Vagina (tissue), 2 donors: ENCODE results near the gene ZNF775. TPM values are rescaled to one million over a fixed set of nuclear protein-coding genes. Genes with fewer than 3 reads are reported as not detected.

Experiments used
- DNase-seq, 2 donors: peaks; one replicate each; pipeline ENCODE4 v3.0.0-alpha.2; 2017; ENCODE audit errors: extremely low spot score in 2 of 2
- H3K27ac ChIP-seq: fragments of 200-600 bp; sonication (generic); one replicate; pipeline ENCODE4 v1.5.1; 2019
- H3K27me3 ChIP-seq: fragments of 200-600 bp; sonication (generic); one replicate; pipeline ENCODE4 v1.5.1; 2019
- H3K36me3 ChIP-seq, 2 donors: fragments of 200-600 bp; sonication (generic); one replicate each; pipeline ENCODE4 v1.5.1; 2017 to 2019
- H3K4me1 ChIP-seq: fragments of 200-600 bp; sonication (generic); one replicate; pipeline ENCODE4 v1.5.1; 2019
- H3K4me3 ChIP-seq, 2 donors: fragments of 200-600 bp; sonication (generic); 1 replicate in 1 of 2; 2 replicates in 1 of 2; pipeline ENCODE4 v1.5.1; 2016 to 2019
- H3K9me3 ChIP-seq: fragments of 200-600 bp; sonication (generic); one replicate; pipeline ENCODE4 v1.5.1; 2019
- POLR2A ChIP-seq, 2 donors: fragments of 450-650 bp; IDR thresholded peaks; one replicate each; pipeline ENCODE4 v1.6.1; 2017; ENCODE audit warnings: antibody characterized with exemption in 2 of 2, mild to moderate bottlenecking in 2 of 2, moderate library complexity in 2 of 2
- POLR2AphosphoS5 ChIP-seq, 2 donors: sonication (generic); formaldehyde crosslinking; IDR thresholded peaks; one replicate each; pipeline ENCODE4 v1.9.0; 2017; ENCODE audit warnings: antibody characterized with exemption in 2 of 2, mild to moderate bottlenecking in 2 of 2, low read depth in 1 of 2; ENCODE audit not compliant: insufficient read depth in 1 of 2
- intact Hi-C: fragments of 100-400 bp; cut with DNase I; formaldehyde crosslinking; loops from one replicate; pipeline ENCODE4 v1.15.1; 2023
- total RNA-seq: library from RNA; depleted of rRNA; stranded (reverse); fragments of >200 nt; gene quantifications from one replicate; pipeline ENCODE4 v1.2.3, GENCODE V29; 2016
- TF ChIP-seq, protein P1 (sequence below), 3 experiments: fragments of 450-650 bp in 2 of 3; fragments of 200-600 bp in 1 of 3; sonication (generic) in 1 of 3; IDR thresholded peaks; one replicate each; pipeline ENCODE4 v1.5.1; 2017 to 2019; ENCODE audit warnings: antibody characterized with exemption in 3 of 3, mild to moderate bottlenecking in 2 of 3, moderate library complexity in 2 of 3

Gene ZNF775
- total RNA-seq, 1 donor from 2014 or later, result 4.4 TPM

DNA sequence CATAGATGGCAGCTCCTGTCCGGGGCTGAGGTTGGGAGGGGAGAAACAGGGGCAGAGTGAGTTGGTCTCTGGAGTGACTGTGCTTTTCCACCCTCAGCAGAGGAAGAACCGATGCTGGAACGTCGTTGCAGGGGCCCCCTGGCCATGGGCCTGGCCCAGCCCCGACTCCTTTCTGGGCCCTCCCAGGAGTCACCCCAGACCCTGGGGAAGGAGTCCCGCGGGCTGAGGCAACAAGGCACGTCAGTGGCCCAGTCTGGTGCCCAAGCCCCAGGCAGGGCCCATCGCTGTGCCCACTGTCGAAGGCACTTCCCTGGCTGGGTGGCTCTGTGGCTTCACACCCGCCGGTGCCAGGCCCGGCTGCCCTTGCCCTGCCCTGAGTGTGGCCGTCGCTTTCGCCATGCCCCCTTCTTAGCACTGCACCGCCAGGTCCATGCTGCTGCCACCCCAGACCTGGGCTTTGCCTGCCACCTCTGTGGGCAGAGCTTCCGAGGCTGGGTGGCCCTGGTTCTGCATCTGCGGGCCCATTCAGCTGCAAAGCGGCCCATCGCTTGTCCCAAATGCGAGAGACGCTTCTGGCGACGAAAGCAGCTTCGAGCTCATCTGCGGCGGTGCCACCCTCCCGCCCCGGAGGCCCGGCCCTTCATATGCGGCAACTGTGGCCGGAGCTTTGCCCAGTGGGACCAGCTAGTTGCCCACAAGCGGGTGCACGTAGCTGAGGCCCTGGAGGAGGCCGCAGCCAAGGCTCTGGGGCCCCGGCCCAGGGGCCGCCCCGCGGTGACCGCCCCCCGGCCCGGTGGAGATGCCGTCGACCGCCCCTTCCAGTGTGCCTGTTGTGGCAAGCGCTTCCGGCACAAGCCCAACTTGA, 7.8 kb upstream of the ZNF775 start:
- Histone ChIP-seq H3K36me3 (peaks cover 0 to 22% of the 10 kb centered on the region in 2 donors), H3K27ac (no peak overlapping the region), H3K4me1 (peaks cover 54% of the 10 kb centered on the region), H3K27me3 (no peaks in the 10 kb centered on the region), H3K4me3 (no peak overlapping the region), H3K9me3 (no peaks in the 10 kb centered on the region)
- no peak for DNase-seq
- intact Hi-C loops, result no loop called here
- TF ChIP-seq POLR2AphosphoS5 (IDR thresholded peaks at IDR 0.05; ENCODE audit: insufficient read depth in 1 of 2, low read depth in 1 of 2) (no peak), POLR2A (IDR thresholded peaks at IDR 0.05) (no peak)
- TF ChIP-seq, protein P1, sequence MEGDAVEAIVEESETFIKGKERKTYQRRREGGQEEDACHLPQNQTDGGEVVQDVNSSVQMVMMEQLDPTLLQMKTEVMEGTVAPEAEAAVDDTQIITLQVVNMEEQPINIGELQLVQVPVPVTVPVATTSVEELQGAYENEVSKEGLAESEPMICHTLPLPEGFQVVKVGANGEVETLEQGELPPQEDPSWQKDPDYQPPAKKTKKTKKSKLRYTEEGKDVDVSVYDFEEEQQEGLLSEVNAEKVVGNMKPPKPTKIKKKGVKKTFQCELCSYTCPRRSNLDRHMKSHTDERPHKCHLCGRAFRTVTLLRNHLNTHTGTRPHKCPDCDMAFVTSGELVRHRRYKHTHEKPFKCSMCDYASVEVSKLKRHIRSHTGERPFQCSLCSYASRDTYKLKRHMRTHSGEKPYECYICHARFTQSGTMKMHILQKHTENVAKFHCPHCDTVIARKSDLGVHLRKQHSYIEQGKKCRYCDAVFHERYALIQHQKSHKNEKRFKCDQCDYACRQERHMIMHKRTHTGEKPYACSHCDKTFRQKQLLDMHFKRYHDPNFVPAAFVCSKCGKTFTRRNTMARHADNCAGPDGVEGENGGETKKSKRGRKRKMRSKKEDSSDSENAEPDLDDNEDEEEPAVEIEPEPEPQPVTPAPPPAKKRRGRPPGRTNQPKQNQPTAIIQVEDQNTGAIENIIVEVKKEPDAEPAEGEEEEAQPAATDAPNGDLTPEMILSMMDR (IDR thresholded peaks at IDR 0.05), result no peak

DNA sequence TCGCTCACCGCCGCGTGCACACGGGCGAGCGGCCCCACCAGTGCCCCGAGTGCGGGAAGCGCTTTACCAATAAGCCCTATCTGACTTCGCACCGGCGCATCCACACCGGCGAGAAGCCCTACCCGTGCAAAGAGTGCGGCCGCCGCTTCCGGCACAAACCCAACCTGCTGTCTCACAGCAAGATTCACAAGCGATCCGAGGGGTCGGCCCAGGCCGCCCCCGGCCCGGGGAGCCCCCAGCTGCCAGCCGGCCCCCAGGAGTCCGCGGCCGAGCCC, 7.2 kb upstream of the ZNF775 start:
- Histone ChIP-seq H3K4me3 (no peak overlapping the region), H3K27ac (no peak overlapping the region), H3K27me3 (no peaks in the 10 kb centered on the region), H3K36me3 (peaks cover 0 to 22% of the 10 kb centered on the region in 2 donors), H3K4me1 (peaks cover 54% of the 10 kb centered on the region), H3K9me3 (no peaks in the 10 kb centered on the region)
- TF ChIP-seq, protein P1 (IDR thresholded peaks at IDR 0.05), result no peak
- no peak for TF ChIP-seq POLR2AphosphoS5 (IDR thresholded peaks at IDR 0.05; ENCODE audit: insufficient read depth in 1 of 2, low read depth in 1 of 2)
- no peak for TF ChIP-seq POLR2A (IDR thresholded peaks at IDR 0.05)
- DNase-seq, result no peak
- intact Hi-C loops, result no loop called here

- TF ChIP-seq POLR2AphosphoS5 (IDR thresholded peaks at IDR 0.05; ENCODE audit: insufficient read depth in 1 of 2, low read depth in 1 of 2) (no peak), POLR2A (IDR thresholded peaks at IDR 0.05) (no peak)
- TF ChIP-seq, protein P1 (IDR thresholded peaks at IDR 0.05), result no peak
- H3K4me3 ChIP-seq, result no peak overlapping the region
- H3K27me3 ChIP-seq, result no peaks in the 10 kb centered on the region
- peaks cover 52% of the 10 kb centered on the region for H3K4me1 ChIP-seq
- DNase-seq, result no peak
- peaks cover 0 to 22% of the 10 kb centered on the region in 2 donors for H3K36me3 ChIP-seq
- H3K9me3 ChIP-seq, result no peaks in the 10 kb centered on the region
- H3K27ac ChIP-seq, result no peak overlapping the region
- intact Hi-C loops, result no loop called here
Observed at GRCh38 chr7:150372271-150373048, 6.7 kb upstream of the ZNF775 start.

DNA sequence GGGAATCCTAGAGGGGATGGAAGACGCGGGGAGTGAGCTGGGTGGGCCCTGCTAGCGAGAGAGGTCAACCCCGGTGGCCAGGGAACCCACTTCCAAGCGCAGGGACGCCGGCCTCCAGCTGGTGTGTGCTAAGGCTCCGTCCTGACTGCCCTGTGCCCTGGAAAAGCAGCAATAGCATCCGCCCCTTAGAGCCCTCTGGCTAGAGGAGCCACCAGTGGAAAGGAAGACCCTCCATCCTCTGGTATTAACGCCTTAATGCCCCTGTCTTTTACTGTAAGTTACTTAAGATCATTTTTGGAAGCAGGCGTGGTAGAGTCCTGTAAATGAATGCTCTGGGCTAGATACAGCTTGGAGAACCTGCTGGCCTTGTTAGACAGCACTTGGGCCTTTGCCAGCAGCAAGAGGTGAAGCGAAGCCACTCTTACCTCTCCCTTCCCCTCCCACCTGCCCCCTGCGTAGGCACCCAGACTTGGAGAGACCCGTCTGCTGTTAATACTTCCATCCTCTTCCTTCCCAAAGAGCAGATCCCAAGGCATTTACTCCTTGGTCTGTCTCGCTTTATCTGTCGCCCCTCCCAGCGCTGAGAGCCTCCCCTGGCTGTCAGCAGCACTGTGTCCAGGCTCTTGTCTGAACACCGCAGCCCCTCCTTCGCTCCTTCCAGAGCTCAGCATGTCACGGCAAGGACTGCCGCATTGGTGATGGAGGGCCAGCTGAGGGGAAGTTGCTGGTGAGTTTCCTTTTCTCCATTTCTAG, 5.9 kb upstream of the ZNF775 start:
- Histone ChIP-seq H3K27ac (no peak overlapping the region), H3K36me3 (peaks cover 0 to 22% of the 10 kb centered on the region in 2 donors), H3K27me3 (no peaks in the 10 kb centered on the region), H3K9me3 (no peaks in the 10 kb centered on the region), H3K4me1 (peaks cover 45% of the 10 kb centered on the region), H3K4me3 (no peak overlapping the region)
- DNase-seq, result no peak
- TF ChIP-seq POLR2AphosphoS5 (IDR thresholded peaks at IDR 0.05; ENCODE audit: insufficient read depth in 1 of 2, low read depth in 1 of 2), result no peak
- TF ChIP-seq POLR2A (IDR thresholded peaks at IDR 0.05), result no peak
- TF ChIP-seq, protein P1 (IDR thresholded peaks at IDR 0.05), result no peak
- intact Hi-C loops, result no loop called here
